GM19035 (cell line): ENCODE measurements around the gene NOXRED1.

Source experiments
- ATAC-seq: cut with Tn5 transposase; IDR thresholded peaks from one replicate; pipeline ENCODE4 v1.9.1; 2021; ENCODE audit not compliant: unreplicated experiment

The NOXRED1 gene

DNA sequence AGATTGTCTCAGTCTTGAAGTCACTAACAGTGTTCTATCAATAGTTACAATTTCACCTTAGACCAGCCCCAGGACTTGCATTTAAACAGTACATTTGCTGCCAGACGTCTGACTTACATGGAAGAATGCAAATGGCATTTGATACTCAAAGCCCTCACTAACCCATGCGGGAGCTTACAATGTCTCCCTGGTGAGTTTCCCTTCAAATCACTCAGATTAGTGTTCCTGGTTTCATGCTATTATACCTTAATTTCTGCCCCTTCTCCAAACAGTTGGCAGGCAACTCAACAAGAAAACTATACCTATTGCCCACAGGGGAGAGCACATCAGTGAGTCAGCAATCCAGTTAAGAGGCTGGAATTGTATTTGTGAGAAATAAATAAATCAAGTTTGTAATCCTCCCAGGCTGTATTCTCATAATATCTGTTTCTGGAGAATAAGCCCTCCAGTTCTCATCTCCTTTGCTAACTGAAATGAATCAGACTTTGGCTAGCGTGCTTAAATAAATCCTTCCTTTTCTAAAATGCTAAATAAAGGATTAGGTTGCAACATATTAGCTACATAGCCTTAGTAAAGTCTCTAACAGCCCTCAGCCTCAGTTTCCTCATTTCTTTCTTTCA is 78.8 kb downstream of the NOXRED1 start:
- ATAC-seq, result no peak
